Karpas-422 (cell line): ENCODE results near the gene PNPLA1. TPM values are rescaled to one million over a fixed set of nuclear protein-coding genes. Genes with fewer than 3 reads are reported as not detected.

Experiments used
- DNase-seq: peaks from one replicate; pipeline ENCODE4 v3.0.0-alpha.2; 2015
- H2AFZ ChIP-seq: fragments of 200-600 bp; sonication (generic); 2 replicates; pipeline ENCODE4 v1.6.1; 2014; ENCODE audit warnings: antibody characterized with exemption, low read length, mixed read lengths
- H3K27ac ChIP-seq: fragments of 200-600 bp; sonication (generic); 2 replicates; pipeline ENCODE4 v1.5.1; 2014; ENCODE audit warnings: mild to moderate bottlenecking, low read length, moderate library complexity
- H3K27me3 ChIP-seq: fragments of 200-600 bp; sonication (generic); 2 replicates; pipeline ENCODE4 v1.6.1; 2014; ENCODE audit warnings: low read length, mixed read lengths
- H3K36me3 ChIP-seq: fragments of 200-600 bp; sonication (generic); 2 replicates; pipeline ENCODE4 v1.6.1; 2014; ENCODE audit warnings: low read length, mixed read lengths; ENCODE audit not compliant: insufficient read depth
- H3K4me1 ChIP-seq: fragments of 200-600 bp; sonication (generic); 2 replicates; pipeline ENCODE4 v1.6.1; 2014; ENCODE audit warnings: mild to moderate bottlenecking, low read length, mixed read lengths
- H3K4me2 ChIP-seq: fragments of 200-600 bp; sonication (generic); 2 replicates; pipeline ENCODE4 v1.6.1; 2014; ENCODE audit warnings: low read length, low read depth, mild to moderate bottlenecking; ENCODE audit not compliant: poor library complexity, severe bottlenecking
- H3K4me3 ChIP-seq: fragments of 200-600 bp; sonication (generic); 2 replicates; pipeline ENCODE4 v1.5.1; 2014; ENCODE audit warnings: mild to moderate bottlenecking, antibody characterized with exemption, low read length, mixed read lengths
- H3K79me2 ChIP-seq: fragments of 200-600 bp; sonication (generic); 2 replicates; pipeline ENCODE4 v1.6.1; 2014; ENCODE audit warnings: mild to moderate bottlenecking, low read length, mixed read lengths
- H3K9ac ChIP-seq: fragments of 200-600 bp; sonication (generic); 2 replicates; pipeline ENCODE4 v1.6.0; 2014; ENCODE audit warnings: low read length
- H3K9me2 ChIP-seq: fragments of 200-600 bp; sonication (generic), shearing (Covaris generic); replicated peaks from 2 replicates; pipeline ENCODE4 v1.6.0; 2014; ENCODE audit warnings: mild to moderate bottlenecking, low read length, moderate library complexity; ENCODE audit not compliant: insufficient read depth
- H3K9me3 ChIP-seq: fragments of 300-700, 200-600 bp; sonication (generic); 2 replicates; pipeline ENCODE4 v1.6.1; 2014; ENCODE audit warnings: low read length, mixed read lengths
- H4K20me1 ChIP-seq: fragments of 200-600 bp; sonication (generic); 2 replicates; pipeline ENCODE4 v1.6.1; 2014; ENCODE audit warnings: mild to moderate bottlenecking, antibody characterized with exemption, low read length, low read depth; ENCODE audit not compliant: insufficient read depth
- total RNA-seq: library from RNA; depleted of rRNA; stranded (reverse); fragments of >200 nt; shearing (Covaris generic); gene quantifications from 2 replicates; pipeline ENCODE4 v1.2.3, GENCODE V29; 2014; ENCODE audit warnings: low replicate concordance

Gene PNPLA1
- total RNA-seq, 1 experiment from 2014 or later = not detected

- no peak overlapping the region for H3K9ac ChIP-seq
- H3K9me3 ChIP-seq = no peaks in the 10 kb centered on the region
- H3K4me3 ChIP-seq = no peak overlapping the region
- no peaks in the 10 kb centered on the region for H3K79me2 ChIP-seq
- no peaks in the 10 kb centered on the region for H3K36me3 ChIP-seq
- H3K9me2 ChIP-seq = no peaks in the 10 kb centered on the region
- H4K20me1 ChIP-seq = no peaks in the 10 kb centered on the region
- no peak overlapping the region for H3K27ac ChIP-seq
- no peak overlapping the region for H2AFZ ChIP-seq
- no peak overlapping the region for H3K4me2 ChIP-seq
- no peak for DNase-seq
- H3K27me3 ChIP-seq = no peaks in the 10 kb centered on the region
- H3K4me1 ChIP-seq = peaks cover 26% of the 10 kb centered on the region
Observed at GRCh38 chr6:36309203-36309602, 39.3 kb downstream of the PNPLA1 start.

- H3K27ac ChIP-seq = no peak overlapping the region
- H3K9me3 ChIP-seq = no peaks in the 10 kb centered on the region
- H3K4me3 ChIP-seq = no peak overlapping the region
- no peak overlapping the region for H2AFZ ChIP-seq
- H4K20me1 ChIP-seq = no peaks in the 10 kb centered on the region
- H3K79me2 ChIP-seq = no peaks in the 10 kb centered on the region
- H3K27me3 ChIP-seq = no peaks in the 10 kb centered on the region
- H3K4me1 ChIP-seq = peaks cover 33% of the 10 kb centered on the region
- no peak overlapping the region for H3K4me2 ChIP-seq
- H3K9ac ChIP-seq = no peak overlapping the region
- no peaks in the 10 kb centered on the region for H3K36me3 ChIP-seq
- no peaks in the 10 kb centered on the region for H3K9me2 ChIP-seq
- no peak for DNase-seq
Observed at GRCh38 chr6:36309900-36310299, 40.0 kb downstream of the PNPLA1 start.

- no peaks in the 10 kb centered on the region for H3K27me3 ChIP-seq
- H3K4me3 ChIP-seq = peak overlapping the region; percentile 67
- no peaks in the 10 kb centered on the region for H3K36me3 ChIP-seq
- no peaks in the 10 kb centered on the region for H3K9me3 ChIP-seq
- H3K9me2 ChIP-seq = no peaks in the 10 kb centered on the region
- DNase-seq = peak; percentile 84
- peak overlapping the region; percentile 96 for H3K4me2 ChIP-seq
- H2AFZ ChIP-seq = peak overlapping the region; percentile 70
- H3K4me1 ChIP-seq = peaks cover 54% of the 10 kb centered on the region
- no peaks in the 10 kb centered on the region for H4K20me1 ChIP-seq
- no peaks in the 10 kb centered on the region for H3K79me2 ChIP-seq
- H3K27ac ChIP-seq = peak overlapping the region; percentile 93
- peak overlapping the region; percentile 79 for H3K9ac ChIP-seq
Observed at GRCh38 chr6:36312854-36313648, 43.2 kb downstream of the PNPLA1 start.

- H3K9me3 ChIP-seq = no peaks in the 10 kb centered on the region
- no peaks in the 10 kb centered on the region for H3K9me2 ChIP-seq
- peaks cover 55% of the 10 kb centered on the region for H3K4me1 ChIP-seq
- peak overlapping the region; percentile 93 for H3K27ac ChIP-seq
- H3K27me3 ChIP-seq = no peaks in the 10 kb centered on the region
- peak overlapping the region; percentile 79 for H3K9ac ChIP-seq
- H3K4me3 ChIP-seq = peak overlapping the region; percentile 67
- no peaks in the 10 kb centered on the region for H3K36me3 ChIP-seq
- H3K4me2 ChIP-seq = peak overlapping the region; percentile 96
- DNase-seq = no peak
- H2AFZ ChIP-seq = no peak overlapping the region
- H4K20me1 ChIP-seq = no peaks in the 10 kb centered on the region
- H3K79me2 ChIP-seq = no peaks in the 10 kb centered on the region
Observed at GRCh38 chr6:36313649-36313936, 43.7 kb downstream of the PNPLA1 start.

- H3K27ac ChIP-seq = peak overlapping the region; percentile 93
- no peaks in the 10 kb centered on the region for H3K9me3 ChIP-seq
- no peak overlapping the region for H2AFZ ChIP-seq
- no peaks in the 10 kb centered on the region for H3K9me2 ChIP-seq
- no peaks in the 10 kb centered on the region for H4K20me1 ChIP-seq
- peaks cover 55% of the 10 kb centered on the region for H3K4me1 ChIP-seq
- no peaks in the 10 kb centered on the region for H3K36me3 ChIP-seq
- peak overlapping the region; percentile 67 for H3K4me3 ChIP-seq
- no peaks in the 10 kb centered on the region for H3K79me2 ChIP-seq
- H3K27me3 ChIP-seq = no peaks in the 10 kb centered on the region
- DNase-seq = peak; percentile 89
- peak overlapping the region; percentile 96 for H3K4me2 ChIP-seq
- H3K9ac ChIP-seq = peak overlapping the region; percentile 79
Observed at GRCh38 chr6:36314221-36315014, 44.6 kb downstream of the PNPLA1 start.

GRCh38 chr6:36315921-36316320 is 46.1 kb downstream of the PNPLA1 start:
- DNase-seq = no peak
- no peak overlapping the region for H3K4me2 ChIP-seq
- H3K36me3 ChIP-seq = no peaks in the 10 kb centered on the region
- no peaks in the 10 kb centered on the region for H3K79me2 ChIP-seq
- no peaks in the 10 kb centered on the region for H3K9me2 ChIP-seq
- H4K20me1 ChIP-seq = no peaks in the 10 kb centered on the region
- H3K27ac ChIP-seq = no peak overlapping the region
- no peak overlapping the region for H3K4me3 ChIP-seq
- H3K9ac ChIP-seq = no peak overlapping the region
- H3K4me1 ChIP-seq = peaks cover 55% of the 10 kb centered on the region
- H2AFZ ChIP-seq = no peak overlapping the region
- H3K27me3 ChIP-seq = no peaks in the 10 kb centered on the region
- no peaks in the 10 kb centered on the region for H3K9me3 ChIP-seq

- Histone ChIP-seq H2AFZ (no peak overlapping the region), H3K4me3 (no peak overlapping the region), H3K9me3 (no peaks in the 10 kb centered on the region), H3K4me1 (peaks cover 45% of the 10 kb centered on the region), H3K79me2 (no peaks in the 10 kb centered on the region), H3K4me2 (no peak overlapping the region), H3K36me3 (no peaks in the 10 kb centered on the region), H4K20me1 (no peaks in the 10 kb centered on the region), H3K27me3 (no peaks in the 10 kb centered on the region), H3K9ac (no peak overlapping the region), H3K27ac (no peak overlapping the region), H3K9me2 (no peaks in the 10 kb centered on the region)
- no peak for DNase-seq
Observed at GRCh38 chr6:36317623-36318022, 47.8 kb downstream of the PNPLA1 start.

GRCh38 chr6:36318690-36319435 is 49.0 kb downstream of the PNPLA1 start:
- Histone ChIP-seq H3K4me2 (no peak overlapping the region), H2AFZ (no peak overlapping the region), H3K27me3 (no peaks in the 10 kb centered on the region), H3K9ac (no peak overlapping the region), H3K79me2 (no peaks in the 10 kb centered on the region), H3K4me3 (no peak overlapping the region), H3K9me2 (no peaks in the 10 kb centered on the region), H3K9me3 (no peaks in the 10 kb centered on the region), H3K4me1 (peaks cover 33% of the 10 kb centered on the region), H3K27ac (no peak overlapping the region), H4K20me1 (no peaks in the 10 kb centered on the region), H3K36me3 (no peaks in the 10 kb centered on the region)
- no peak for DNase-seq
